ENCODE results near the gene ACSL1. TPM values are rescaled to one million over a fixed set of nuclear protein-coding genes. Genes with fewer than 3 reads are reported as not detected.

Gene ACSL1
- total RNA-seq, 1 experiment from 2014 or later = 12.5 TPM

- no peak for DNase-seq (ENCODE audit: low read depth, low spot score)
- Histone ChIP-seq H3K9ac (ENCODE audit: low read length) (no peak overlapping the region), H3K27ac (ENCODE audit: low read depth, low read length) (no peak overlapping the region), H3K4me2 (ENCODE audit: low read length) (no peak overlapping the region), H3K27me3 (ENCODE audit: insufficient read depth, low read length) (0 out of 2 replicates have a peak, but pooled peaks cover 10% of the 10 kb centered on the region), H3K4me3 (replicated peaks in 1 of 2; ENCODE audit: low read depth in 1 of 2, low read length in 2 of 2) (no peak overlapping the region), H4K20me1 (ENCODE audit: insufficient read depth) (no peaks in the 10 kb centered on the region), H3K9me3 (ENCODE audit: control insufficient read depth in 1 of 2, insufficient read depth in 1 of 2, low read depth in 1 of 2, low read length in 2 of 2) (no peaks in the 10 kb centered on the region), H3K79me2 (ENCODE audit: insufficient read depth, low read length) (no peaks in the 10 kb centered on the region), H3K36me3 (ENCODE audit: control insufficient read depth in 1 of 2, insufficient read depth in 2 of 2, low read length in 2 of 2) (no peaks in the 10 kb centered on the region), H3K9me2 (ENCODE audit: insufficient read depth) (no peaks in the 10 kb centered on the region), H2AFZ (ENCODE audit: low read depth, low read length, poor library complexity, severe bottlenecking) (no peak overlapping the region), H3K4me1 (ENCODE audit: control insufficient read depth in 1 of 2, insufficient read depth in 2 of 2, low read length in 2 of 2) (no peaks in the 10 kb centered on the region)
- no TSS peak for BruUV-seq (replicated peaks)
- ChIA-PET POLR2A (no interaction called here), CTCF (no interaction called here), RAD21 (ENCODE audit: low non-redundant PET in 1 of 2, low total read pairs in 2 of 2, uncharacterized antibody in 2 of 2, unreplicated experiment in 2 of 2) (no interaction called here)
- intact Hi-C loops (cut with micrococcal nuclease) = no loop called here
- ATAC-seq = no peak
- TF ChIP-seq SIN3A (IDR thresholded peaks at IDR 0.05; ENCODE audit: low read depth) (no peak), FOSL1 (IDR thresholded peaks at IDR 0.05; ENCODE audit: low read depth) (no peak), SP1 (IDR thresholded peaks at IDR 0.05; ENCODE audit: low read depth) (no peak)
- TF ChIP-seq, protein P1, sequence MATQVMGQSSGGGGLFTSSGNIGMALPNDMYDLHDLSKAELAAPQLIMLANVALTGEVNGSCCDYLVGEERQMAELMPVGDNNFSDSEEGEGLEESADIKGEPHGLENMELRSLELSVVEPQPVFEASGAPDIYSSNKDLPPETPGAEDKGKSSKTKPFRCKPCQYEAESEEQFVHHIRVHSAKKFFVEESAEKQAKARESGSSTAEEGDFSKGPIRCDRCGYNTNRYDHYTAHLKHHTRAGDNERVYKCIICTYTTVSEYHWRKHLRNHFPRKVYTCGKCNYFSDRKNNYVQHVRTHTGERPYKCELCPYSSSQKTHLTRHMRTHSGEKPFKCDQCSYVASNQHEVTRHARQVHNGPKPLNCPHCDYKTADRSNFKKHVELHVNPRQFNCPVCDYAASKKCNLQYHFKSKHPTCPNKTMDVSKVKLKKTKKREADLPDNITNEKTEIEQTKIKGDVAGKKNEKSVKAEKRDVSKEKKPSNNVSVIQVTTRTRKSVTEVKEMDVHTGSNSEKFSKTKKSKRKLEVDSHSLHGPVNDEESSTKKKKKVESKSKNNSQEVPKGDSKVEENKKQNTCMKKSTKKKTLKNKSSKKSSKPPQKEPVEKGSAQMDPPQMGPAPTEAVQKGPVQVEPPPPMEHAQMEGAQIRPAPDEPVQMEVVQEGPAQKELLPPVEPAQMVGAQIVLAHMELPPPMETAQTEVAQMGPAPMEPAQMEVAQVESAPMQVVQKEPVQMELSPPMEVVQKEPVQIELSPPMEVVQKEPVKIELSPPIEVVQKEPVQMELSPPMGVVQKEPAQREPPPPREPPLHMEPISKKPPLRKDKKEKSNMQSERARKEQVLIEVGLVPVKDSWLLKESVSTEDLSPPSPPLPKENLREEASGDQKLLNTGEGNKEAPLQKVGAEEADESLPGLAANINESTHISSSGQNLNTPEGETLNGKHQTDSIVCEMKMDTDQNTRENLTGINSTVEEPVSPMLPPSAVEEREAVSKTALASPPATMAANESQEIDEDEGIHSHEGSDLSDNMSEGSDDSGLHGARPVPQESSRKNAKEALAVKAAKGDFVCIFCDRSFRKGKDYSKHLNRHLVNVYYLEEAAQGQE (IDR thresholded peaks at IDR 0.05; ENCODE audit: low read depth) = no peak
Observed at GRCh38 chr4:184849185-184849584, 23.4 kb upstream of the ACSL1 start.

GRCh38 chr4:184848510-184848909, 22.7 kb upstream of the ACSL1 start:
- ATAC-seq (no peak), DNase-seq (ENCODE audit: low read depth, low spot score) (no peak)
- no TSS peak for BruUV-seq (replicated peaks)
- no peak overlapping the region for H3K4me2 ChIP-seq (ENCODE audit: low read length)
- intact Hi-C loops (cut with micrococcal nuclease) = no loop called here
- no peak overlapping the region for H3K27ac ChIP-seq (ENCODE audit: low read depth, low read length)
- TF ChIP-seq EGR1 (IDR thresholded peaks at IDR 0.05; ENCODE audit: low read depth) (no peak), POLR2A (IDR thresholded peaks at IDR 0.05; ENCODE audit: borderline replicate concordance, extremely low read depth, insufficient read depth, insufficient read length) (no peak), RAD21 (IDR thresholded peaks at IDR 0.05; ENCODE audit: low read depth) (no peak), ZFX (IDR thresholded peaks at IDR 0.05) (no peak), EZH2 (IDR thresholded peaks at IDR 0.05) (no peak), ELF1 (IDR thresholded peaks at IDR 0.05; ENCODE audit: borderline replicate concordance, low read depth) (no peak), FOSL1 (IDR thresholded peaks at IDR 0.05; ENCODE audit: low read depth) (no peak), SRF (IDR thresholded peaks at IDR 0.05; ENCODE audit: low read depth) (no peak), MAX (IDR thresholded peaks at IDR 0.05) (no peak), ATF3 (IDR thresholded peaks at IDR 0.05) (no peak), CBX3 (IDR thresholded peaks at IDR 0.05; ENCODE audit: low read depth) (no peak), YY1 (IDR thresholded peaks at IDR 0.05; ENCODE audit: extremely low read depth, insufficient replicate concordance, low read depth, low read length) (no peak)
- TF ChIP-seq, protein P2, sequence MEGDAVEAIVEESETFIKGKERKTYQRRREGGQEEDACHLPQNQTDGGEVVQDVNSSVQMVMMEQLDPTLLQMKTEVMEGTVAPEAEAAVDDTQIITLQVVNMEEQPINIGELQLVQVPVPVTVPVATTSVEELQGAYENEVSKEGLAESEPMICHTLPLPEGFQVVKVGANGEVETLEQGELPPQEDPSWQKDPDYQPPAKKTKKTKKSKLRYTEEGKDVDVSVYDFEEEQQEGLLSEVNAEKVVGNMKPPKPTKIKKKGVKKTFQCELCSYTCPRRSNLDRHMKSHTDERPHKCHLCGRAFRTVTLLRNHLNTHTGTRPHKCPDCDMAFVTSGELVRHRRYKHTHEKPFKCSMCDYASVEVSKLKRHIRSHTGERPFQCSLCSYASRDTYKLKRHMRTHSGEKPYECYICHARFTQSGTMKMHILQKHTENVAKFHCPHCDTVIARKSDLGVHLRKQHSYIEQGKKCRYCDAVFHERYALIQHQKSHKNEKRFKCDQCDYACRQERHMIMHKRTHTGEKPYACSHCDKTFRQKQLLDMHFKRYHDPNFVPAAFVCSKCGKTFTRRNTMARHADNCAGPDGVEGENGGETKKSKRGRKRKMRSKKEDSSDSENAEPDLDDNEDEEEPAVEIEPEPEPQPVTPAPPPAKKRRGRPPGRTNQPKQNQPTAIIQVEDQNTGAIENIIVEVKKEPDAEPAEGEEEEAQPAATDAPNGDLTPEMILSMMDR (IDR thresholded peaks at IDR 0.05 in 2 of 3, conservative IDR thresholded peaks at IDR 0.05 in 1 of 3; ENCODE audit: borderline replicate concordance in 1 of 3, insufficient read depth in 1 of 3, low read depth in 2 of 3, low read length in 2 of 3) = no peak
- H3K27me3 ChIP-seq (ENCODE audit: insufficient read depth, low read length) = 0 out of 2 replicates have a peak, but pooled peaks cover 10% of the 10 kb centered on the region
- H3K9me2 ChIP-seq (ENCODE audit: insufficient read depth) = no peaks in the 10 kb centered on the region
- H2AFZ ChIP-seq (ENCODE audit: low read depth, low read length, poor library complexity, severe bottlenecking) = no peak overlapping the region
- no peaks in the 10 kb centered on the region for H3K79me2 ChIP-seq (ENCODE audit: insufficient read depth, low read length)
- H3K4me1 ChIP-seq (ENCODE audit: control insufficient read depth in 1 of 2, insufficient read depth in 2 of 2, low read length in 2 of 2) = no peaks in the 10 kb centered on the region
- RAD21 ChIA-PET (ENCODE audit: low non-redundant PET in 1 of 2, low total read pairs in 2 of 2, uncharacterized antibody in 2 of 2, unreplicated experiment in 2 of 2) = no interaction called here
- POLR2A ChIA-PET = no interaction called here
- H3K9me3 ChIP-seq (ENCODE audit: control insufficient read depth in 1 of 2, insufficient read depth in 1 of 2, low read depth in 1 of 2, low read length in 2 of 2) = no peaks in the 10 kb centered on the region
- no peak overlapping the region for H3K4me3 ChIP-seq (replicated peaks in 1 of 2; ENCODE audit: low read depth in 1 of 2, low read length in 2 of 2)
- H4K20me1 ChIP-seq (ENCODE audit: insufficient read depth) = no peaks in the 10 kb centered on the region
- CTCF ChIA-PET = no interaction called here
- H3K36me3 ChIP-seq (ENCODE audit: control insufficient read depth in 1 of 2, insufficient read depth in 2 of 2, low read length in 2 of 2) = no peaks in the 10 kb centered on the region
- H3K9ac ChIP-seq (ENCODE audit: low read length) = no peak overlapping the region
